Ramos (cell line): Measurements from ENCODE around the gene NHS.

ENCODE experiments used
- in situ Hi-C: fragments of 300-500 bp; cut with MboI; formaldehyde crosslinking; loops from one replicate; pipeline ENCODE4 v1.14.3; 2022; ENCODE audit warnings: low sequenced_read_pairs; ENCODE audit not compliant: unreplicated experiment

NHS gene

DNA sequence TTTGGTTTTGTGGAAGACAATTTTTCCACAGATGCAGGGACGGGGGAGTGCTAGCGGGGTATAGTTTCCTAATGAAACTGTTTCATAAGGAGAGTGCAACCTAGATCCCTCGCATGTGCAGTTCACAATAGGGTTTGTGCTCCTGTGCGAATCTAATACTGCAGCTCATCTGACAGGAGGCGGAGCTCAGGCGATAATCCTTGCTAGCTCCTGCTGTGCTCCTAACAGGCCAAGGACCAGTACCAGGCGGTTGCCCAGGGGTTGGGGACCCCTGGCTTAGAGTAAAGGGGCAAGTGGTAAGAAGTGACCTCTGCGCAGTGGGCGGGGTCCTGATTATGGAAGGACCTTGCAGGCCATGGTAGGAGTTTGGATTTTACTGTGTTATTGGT lies 366.1 kb downstream of the NHS start:
- in situ Hi-C loops, result no loop called here

DNA sequence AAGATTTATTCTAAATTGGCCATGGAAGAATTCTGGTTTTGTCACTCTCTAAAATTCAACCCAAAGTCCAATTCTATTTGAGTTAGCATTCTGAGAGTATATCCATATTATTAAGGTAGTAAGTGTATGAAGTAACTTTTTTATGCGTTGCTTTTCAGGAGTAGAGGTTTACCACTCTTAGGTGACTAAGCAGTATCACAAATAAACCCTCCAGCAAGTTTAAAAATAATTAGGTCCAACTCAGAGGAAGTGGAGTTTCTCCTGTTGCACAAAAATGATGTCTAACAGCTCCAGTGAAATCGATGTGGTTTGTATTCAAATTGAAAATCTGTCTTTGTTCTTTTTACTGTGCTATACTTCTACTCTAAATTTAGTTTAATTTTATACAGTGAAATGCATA lies 368.9 kb downstream of the NHS start:
- in situ Hi-C loops, result no loop called here

DNA sequence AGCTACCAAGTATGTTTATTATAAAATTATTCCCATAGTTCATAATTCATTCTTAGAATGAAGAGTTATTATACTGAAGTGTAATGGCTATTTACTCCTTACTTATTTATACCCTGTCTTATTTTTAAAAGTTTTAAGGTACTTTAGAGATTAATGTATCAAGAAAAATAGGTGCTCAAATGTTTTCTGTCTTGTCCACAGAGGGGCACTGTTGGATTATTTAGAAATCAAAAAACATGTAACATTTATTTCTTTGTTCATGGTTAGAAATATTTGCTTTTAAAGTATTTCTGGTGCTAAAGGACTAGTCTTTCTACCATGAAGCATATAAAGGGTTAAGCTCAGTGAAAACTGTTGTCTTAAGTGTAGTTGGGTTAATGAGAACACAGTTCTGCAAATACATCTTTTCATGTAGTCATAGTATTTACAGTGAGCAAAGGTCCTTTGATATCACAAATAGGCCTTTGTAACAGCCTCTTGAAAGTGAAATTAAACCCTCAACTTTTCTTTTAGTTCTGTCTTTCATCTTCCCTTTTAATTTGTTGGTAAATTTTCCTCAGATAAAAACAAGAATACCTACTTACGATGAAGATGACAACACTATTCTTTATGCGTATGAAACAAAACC lies 370.0 kb downstream of the NHS start:
- in situ Hi-C loops, result no loop called here

DNA sequence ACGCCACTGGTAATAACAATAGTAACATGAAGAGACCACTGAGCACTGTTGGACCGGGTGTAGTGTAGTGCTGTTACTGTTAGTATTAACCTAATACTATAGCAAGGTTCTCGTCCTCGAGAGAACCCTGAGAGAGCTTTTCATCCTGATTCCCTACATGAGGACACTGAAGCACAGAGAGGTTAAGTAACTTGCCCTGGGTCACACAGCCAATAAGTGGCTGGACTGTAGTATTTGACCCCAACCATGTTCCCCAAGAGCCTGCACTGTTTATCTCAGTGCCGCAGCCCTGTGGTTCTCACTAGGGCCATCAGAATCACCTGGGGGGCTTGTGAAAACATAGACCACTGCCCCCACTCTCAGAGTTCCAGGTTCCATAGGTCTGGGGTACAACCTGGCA lies 372.7 kb downstream of the NHS start:
- in situ Hi-C loops, result no loop called here

DNA sequence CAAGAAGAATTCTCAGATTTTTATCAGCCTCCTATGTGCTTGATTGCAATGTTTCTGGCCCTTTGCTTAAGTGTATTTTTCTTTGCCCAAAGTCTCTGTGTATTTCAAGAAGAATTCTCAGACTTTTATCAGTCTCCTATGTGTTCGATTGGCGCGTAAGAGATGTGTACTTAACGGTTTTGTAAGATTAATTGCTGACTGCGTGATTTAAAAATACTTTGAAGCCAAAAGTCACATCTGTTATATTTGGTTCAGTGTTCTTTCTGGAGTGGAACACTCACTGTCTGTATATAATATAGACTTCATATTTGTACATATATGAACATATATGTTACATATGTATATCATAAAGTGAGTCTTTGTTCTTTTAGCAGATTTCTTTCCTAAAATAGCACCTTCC lies 373.7 kb downstream of the NHS start:
- in situ Hi-C loops, result no loop called here

DNA sequence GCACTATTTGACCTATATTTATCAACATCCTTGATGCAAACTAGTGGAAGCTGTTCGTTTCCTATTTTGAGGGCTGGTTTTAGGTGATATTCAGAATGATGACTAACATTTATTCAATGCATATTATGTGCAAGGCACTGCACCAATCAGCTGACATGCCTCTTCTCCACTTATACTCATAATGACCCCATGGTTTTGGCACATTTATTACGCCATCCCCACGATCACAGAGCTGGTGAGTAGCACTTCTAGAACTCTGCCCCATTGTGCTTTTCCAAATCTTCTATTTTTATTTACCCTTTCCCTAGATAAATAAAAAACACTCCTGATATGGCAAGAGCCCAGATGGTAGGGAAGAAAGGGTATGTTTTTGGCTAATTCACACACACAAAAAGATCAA lies 375.4 kb downstream of the NHS start:
- in situ Hi-C loops, result no loop called here

DNA sequence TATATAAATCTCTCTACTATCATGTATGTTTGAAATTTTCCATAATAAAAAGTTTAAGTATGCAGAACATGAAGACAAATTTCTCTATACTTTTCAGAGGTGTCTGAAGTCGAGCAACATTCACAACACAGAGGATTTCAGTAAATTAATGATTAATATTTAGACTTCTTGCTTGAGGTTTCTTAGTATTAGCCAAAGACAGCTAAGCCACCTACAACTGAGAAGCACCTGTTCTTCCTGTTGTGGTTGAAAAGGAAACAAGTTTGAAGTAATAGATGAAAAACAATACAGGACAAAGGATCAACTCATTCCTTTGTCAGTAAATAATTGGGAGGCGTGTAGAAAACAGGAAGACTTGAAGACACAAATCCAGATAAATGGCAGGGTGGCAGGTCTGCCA lies 383.4 kb downstream of the NHS start:
- in situ Hi-C loops, result no loop called here

DNA sequence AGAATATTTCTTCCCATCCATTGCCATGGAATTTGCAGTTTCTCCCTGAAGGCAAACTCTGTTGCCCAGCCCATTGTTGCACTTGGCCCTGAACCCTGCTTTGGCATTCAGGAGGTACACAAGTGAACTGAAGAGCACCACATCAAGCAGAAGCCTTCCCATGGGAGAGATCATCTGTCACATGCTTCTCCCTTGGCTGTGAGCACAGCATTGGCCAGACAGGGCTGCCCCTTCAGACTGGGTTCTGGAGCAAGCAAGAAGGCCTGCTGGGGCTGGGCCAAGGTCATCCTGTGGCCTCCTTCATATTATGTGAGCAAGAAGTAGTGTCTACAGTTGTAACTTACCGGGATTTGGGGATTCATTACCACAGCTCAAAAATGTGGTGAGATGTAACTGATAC lies 385.0 kb downstream of the NHS start:
- in situ Hi-C loops, result no loop called here

DNA sequence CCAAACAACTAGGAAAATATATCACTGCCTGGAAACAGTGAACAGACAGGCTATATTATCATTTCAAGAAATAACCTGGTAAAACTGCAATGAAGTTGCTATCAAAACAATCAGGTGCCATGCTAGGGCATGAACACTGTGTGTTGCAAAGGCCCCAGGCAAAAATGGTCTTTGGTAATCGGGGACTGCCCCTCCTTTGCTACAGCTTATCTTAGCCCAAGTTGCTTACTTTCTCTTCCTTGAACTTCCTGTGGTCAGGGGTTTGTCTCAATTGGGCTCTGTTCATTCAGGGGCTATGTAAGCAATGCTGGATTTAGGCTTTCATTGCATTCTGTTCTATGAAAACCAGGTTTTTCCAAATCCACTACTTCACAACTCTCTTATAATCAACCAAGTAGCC lies 392.7 kb downstream of the NHS start:
- in situ Hi-C loops, result no loop called here

DNA sequence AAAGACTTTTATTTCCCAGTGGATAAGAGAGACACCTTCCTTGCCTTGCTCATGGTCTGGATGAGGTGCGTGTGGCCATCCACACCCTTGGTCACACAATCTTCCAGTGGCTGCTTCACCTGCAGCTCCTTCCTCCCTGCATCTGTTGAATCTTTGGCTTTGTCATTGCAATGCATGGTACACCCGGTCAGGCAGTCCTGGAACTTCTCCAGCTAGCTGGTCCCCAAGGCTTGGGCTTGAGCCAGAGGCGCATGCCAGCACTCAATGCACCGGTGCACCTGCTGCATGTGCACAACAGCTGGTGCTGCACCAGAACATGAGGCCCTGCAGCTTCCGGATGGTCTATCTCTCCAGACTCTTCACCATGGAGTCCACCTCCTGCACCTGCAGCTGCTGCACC lies 394.0 kb downstream of the NHS start:
- in situ Hi-C loops, result no loop called here

DNA sequence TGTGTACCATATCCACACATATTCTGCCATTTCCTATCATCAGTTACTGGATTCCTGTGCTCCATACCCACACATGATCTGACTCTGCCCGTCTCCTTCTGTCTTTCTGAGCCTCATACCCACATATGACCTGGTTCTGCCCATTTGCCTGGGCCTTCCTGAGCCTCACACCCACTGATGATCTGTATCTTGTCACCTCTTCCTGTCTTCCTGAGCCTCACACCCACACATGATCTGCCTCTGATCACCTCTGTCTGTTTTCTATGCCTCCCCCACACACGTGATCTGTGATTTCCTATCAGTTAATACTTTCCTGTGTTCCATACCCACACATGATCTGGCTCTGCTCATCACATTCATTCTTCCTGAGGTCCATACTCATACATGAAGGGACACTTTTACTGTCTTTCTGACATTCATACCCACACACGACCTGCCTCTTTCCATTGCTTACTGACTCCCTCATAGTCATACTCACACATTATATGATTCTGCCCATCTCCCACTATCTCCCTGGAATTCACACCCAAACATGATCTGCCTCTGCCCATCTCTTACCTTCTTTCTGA lies 394.8 kb downstream of the NHS start:
- in situ Hi-C loops, result no loop called here

DNA sequence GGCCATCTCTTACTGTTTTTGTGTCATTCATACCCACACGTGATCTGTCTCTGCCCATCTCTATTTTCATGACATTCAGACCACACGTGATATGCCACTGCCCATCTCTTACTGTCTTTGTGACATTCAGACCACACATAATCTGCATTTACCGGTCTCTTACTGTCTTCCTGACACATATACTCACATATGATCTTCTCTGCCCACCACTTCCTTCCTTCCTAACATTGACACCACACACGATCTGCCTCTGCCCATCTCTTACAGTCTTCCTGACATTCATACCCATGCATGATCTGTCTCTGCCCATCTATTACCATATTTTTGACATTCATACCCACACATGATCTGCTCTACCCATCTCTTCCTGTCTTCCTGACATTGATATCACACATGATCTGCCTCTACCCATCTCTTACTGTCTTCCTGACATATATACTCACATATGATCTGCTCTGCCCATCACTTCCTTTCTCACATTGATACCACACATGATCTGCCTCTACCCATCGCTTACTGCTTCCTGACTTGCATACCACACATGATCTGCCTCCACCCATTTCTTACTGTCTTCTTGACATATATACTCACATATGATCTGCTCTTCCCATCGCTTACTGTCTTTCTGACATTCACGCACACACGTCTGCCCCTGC lies 398.3 kb downstream of the NHS start:
- in situ Hi-C loops, result no loop called here

DNA sequence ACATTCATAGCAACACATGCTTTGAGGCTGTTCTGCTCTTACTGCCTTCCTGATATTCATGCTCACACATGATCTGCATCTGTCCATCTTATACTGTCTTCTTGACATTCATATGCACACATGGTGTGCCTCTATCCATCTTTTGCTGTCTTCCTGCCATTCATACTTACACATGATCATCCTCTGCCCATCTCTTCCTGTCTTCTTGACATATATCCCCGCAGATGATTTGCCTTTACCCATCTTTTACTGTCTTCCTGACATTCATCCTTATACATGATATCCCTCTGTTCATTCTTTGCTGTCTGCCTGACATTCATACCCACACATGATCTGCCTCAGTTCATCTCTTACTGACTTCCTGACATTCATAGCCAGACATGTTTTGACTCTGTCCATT lies 399.1 kb downstream of the NHS start:
- in situ Hi-C loops, result no loop called here

DNA sequence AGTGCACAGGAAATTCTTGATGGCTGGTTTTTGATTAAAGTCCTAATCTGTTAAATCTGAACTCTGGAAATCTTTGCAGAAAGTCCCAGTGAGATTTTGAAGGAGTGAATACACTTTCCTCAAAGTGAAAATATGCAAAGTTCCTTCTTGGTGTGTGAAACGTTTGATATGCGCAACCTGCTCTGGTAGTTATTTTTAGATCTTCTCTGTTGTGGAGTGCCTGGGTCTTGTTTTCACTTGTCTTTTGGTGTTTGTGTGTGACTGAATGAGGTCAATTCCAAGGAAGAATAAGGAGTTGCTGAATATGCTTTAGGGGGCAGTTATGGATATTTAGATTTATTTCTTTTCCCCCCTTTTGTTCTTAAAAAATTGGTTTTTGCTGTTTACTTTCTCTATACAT lies 404.0 kb downstream of the NHS start:
- in situ Hi-C loops, result loop anchor here (25.0 kb wide), 2 partner anchors 608 to 1558 kb away; partner anchors contain the start of gene PDHA1

DNA sequence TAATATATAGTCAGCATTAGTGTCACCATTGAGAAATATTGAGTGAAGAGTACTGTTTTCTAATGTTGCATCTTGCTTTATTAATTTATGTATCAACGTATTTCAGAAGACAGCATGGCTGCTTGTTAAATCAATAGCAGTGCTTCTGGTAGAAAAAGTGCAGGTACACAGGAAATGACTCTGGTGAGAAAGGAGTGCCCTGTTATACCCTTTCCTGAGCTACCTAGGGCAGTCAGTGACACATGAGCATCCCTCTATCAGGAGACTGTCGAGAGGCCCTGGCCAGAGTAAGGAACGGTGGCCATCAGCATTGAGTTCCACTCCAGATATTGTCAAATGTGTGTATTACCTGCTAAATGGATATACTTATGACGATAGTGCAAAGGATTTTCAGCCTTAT lies 404.4 kb downstream of the NHS start:
- in situ Hi-C loops, result loop anchor here (25.0 kb wide), 2 partner anchors 608 to 1558 kb away; partner anchors contain the start of gene PDHA1
